Thyroid gland (tissue), 4 donors: Measurements from ENCODE around the gene KRTAP5-2. TPM values are rescaled to one million over a fixed set of nuclear protein-coding genes. Genes with fewer than 3 reads are reported as not detected.

ENCODE experiments used
- DNase-seq, 2 donors: peaks; one replicate each; pipeline ENCODE4 v3.0.0-alpha.2; 2019
- H3K27ac ChIP-seq, 3 donors: fragments of 200-600 bp; sonication (generic); 1 replicate in 2 of 3; 2 replicates in 1 of 3; pipeline ENCODE4 v1.5.1; 2016 to 2019; ENCODE audit warnings: mild to moderate bottlenecking in 1 of 3, moderate library complexity in 1 of 3
- H3K27me3 ChIP-seq: fragments of 200-600 bp; sonication (generic); one replicate; pipeline ENCODE4 v1.5.1; 2019
- H3K36me3 ChIP-seq, 2 donors: fragments of 200-600 bp; sonication (generic); one replicate each; pipeline ENCODE4 v1.5.1; 2016 to 2019
- H3K4me1 ChIP-seq, 2 donors: fragments of 200-600 bp; sonication (generic); one replicate each; pipeline ENCODE4 v1.5.1; 2017 to 2019
- H3K4me3 ChIP-seq, 3 donors: fragments of 200-600 bp; sonication (generic); replicated peaks in 1 of 3; 1 replicate in 2 of 3; 2 replicates in 1 of 3; pipeline ENCODE4 v1.5.1; 2016; ENCODE audit warnings: mild to moderate bottlenecking in 1 of 3
- H3K9me3 ChIP-seq: fragments of 200-600 bp; sonication (generic); one replicate; pipeline ENCODE4 v1.5.1; 2017
- POLR2A ChIP-seq, 2 donors: fragments of 450-650 bp; IDR thresholded peaks; one replicate each; pipeline ENCODE4 v1.6.1; 2017; ENCODE audit warnings: antibody characterized with exemption in 2 of 2, mild to moderate bottlenecking in 2 of 2, moderate library complexity in 1 of 2
- WGBS, 2 donors: methylation state at CpG; one replicate each; pipeline ENCODE4 v1.1.5; 2017; 5-methylcytosine and 5-hydroxymethylcytosine counted together
- intact Hi-C: fragments of 100-400 bp; cut with DNase I; formaldehyde crosslinking; loops from one replicate; pipeline ENCODE4 v1.15.1; 2023
- total RNA-seq, 4 donors: library from RNA; depleted of rRNA; stranded (reverse); fragments of >200 nt; gene quantifications; one replicate each; pipeline ENCODE4 v1.2.3, GENCODE V29; 2016
- TF ChIP-seq, protein P1 (sequence below), 6 experiments: fragments of 200-600 bp in 3 of 6; fragments of 450-650 bp in 3 of 6; sonication (generic) in 3 of 6; IDR thresholded peaks; one replicate each; pipeline ENCODE4 v1.5.1; 2016 to 2019; ENCODE audit warnings: antibody characterized with exemption in 6 of 6, mild to moderate bottlenecking in 2 of 6, inconsistent platforms in 1 of 6, moderate library complexity in 1 of 6

The KRTAP5-2 gene
- total RNA-seq, 4 donors from 2014 or later: not detected

DNA sequence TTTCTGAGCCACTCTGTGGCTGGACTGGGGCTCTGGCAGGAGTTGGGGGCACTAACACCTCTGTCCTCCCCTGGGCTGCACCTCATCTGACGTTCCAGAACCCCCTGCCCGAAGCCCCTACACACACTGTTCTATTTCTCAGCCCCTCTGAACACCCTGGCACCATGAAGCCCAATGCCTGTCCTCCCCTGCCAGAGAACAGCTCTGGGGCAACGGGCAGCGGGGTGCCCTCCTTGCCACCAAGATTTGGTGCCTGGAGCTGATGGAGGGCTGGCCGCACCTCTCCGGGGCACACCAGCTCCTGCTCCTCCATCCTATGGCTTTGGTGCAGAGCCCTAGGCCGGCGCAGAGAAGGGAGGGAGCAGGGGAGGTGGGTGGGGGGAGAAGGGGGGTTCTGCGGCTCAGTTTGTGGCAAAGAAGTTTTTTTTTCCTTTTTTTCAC is 42.4 kb downstream of the KRTAP5-2 start:
- no peak overlapping the region for H3K27ac ChIP-seq
- no peak overlapping the region for H3K4me3 ChIP-seq
- no peaks in the 10 kb centered on the region for H3K9me3 ChIP-seq
- DNase-seq: no peak
- TF ChIP-seq, protein P1, sequence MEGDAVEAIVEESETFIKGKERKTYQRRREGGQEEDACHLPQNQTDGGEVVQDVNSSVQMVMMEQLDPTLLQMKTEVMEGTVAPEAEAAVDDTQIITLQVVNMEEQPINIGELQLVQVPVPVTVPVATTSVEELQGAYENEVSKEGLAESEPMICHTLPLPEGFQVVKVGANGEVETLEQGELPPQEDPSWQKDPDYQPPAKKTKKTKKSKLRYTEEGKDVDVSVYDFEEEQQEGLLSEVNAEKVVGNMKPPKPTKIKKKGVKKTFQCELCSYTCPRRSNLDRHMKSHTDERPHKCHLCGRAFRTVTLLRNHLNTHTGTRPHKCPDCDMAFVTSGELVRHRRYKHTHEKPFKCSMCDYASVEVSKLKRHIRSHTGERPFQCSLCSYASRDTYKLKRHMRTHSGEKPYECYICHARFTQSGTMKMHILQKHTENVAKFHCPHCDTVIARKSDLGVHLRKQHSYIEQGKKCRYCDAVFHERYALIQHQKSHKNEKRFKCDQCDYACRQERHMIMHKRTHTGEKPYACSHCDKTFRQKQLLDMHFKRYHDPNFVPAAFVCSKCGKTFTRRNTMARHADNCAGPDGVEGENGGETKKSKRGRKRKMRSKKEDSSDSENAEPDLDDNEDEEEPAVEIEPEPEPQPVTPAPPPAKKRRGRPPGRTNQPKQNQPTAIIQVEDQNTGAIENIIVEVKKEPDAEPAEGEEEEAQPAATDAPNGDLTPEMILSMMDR (IDR thresholded peaks at IDR 0.05): no peak
- no peak for TF ChIP-seq POLR2A (IDR thresholded peaks at IDR 0.05)
- peaks cover 5 to 9% of the 10 kb centered on the region in 2 donors for H3K36me3 ChIP-seq
- H3K27me3 ChIP-seq: no peaks in the 10 kb centered on the region
- intact Hi-C loops: no loop called here
- WGBS, 2 donors: 75 to 95% methylated on average over 5 to 7 of the region's 9 CpGs
- H3K4me1 ChIP-seq: peaks cover 16 to 43% of the 10 kb centered on the region in 2 donors

DNA sequence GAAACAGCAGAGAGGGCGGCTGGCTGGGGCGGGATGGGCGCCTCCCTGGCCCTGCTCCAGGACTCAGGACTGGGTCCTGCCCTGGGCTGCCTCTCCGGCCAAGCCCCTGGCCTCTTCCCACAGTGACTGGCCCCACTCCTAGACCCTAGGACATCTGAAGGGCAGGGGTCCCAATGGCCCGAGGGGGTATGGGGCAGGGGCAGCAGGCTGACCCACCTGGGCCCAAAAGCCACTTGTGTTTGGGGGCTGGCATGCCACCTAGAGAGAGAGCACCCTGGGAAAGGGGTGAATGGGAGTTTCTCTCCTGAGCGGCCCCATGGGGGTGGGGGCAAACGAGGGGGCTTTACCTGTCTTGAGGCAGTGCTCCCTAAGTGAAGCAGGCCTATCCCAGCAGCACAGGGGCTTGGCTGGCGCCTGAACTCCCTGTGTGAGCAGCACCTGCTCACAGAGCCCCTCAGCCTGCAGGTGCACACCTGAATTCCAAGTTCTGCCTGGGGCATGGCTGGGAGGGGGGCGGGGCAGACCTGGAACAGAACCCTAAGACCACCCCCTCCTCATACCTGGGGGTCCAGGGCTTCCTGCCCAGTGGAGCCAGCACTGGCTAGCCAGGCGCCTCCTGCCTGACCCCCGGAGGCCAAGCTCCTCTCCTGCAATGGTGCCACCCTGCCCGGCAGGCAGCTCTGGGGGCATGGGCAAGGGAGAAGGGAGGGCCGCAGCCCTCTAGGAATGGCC is 42.9 kb downstream of the KRTAP5-2 start:
- Histone ChIP-seq H3K4me1 (peaks cover 16 to 43% of the 10 kb centered on the region in 2 donors), H3K27me3 (no peaks in the 10 kb centered on the region), H3K9me3 (no peaks in the 10 kb centered on the region), H3K4me3 (no peak overlapping the region), H3K27ac (no peak overlapping the region), H3K36me3 (peaks cover 5 to 9% of the 10 kb centered on the region in 2 donors)
- no peak for DNase-seq
- 68 to 81% methylated on average over 6 to 7 of the region's 13 CpGs for WGBS, 2 donors
- intact Hi-C loops: no loop called here
- TF ChIP-seq POLR2A (IDR thresholded peaks at IDR 0.05): no peak
- TF ChIP-seq, protein P1 (IDR thresholded peaks at IDR 0.05): no peak

DNA sequence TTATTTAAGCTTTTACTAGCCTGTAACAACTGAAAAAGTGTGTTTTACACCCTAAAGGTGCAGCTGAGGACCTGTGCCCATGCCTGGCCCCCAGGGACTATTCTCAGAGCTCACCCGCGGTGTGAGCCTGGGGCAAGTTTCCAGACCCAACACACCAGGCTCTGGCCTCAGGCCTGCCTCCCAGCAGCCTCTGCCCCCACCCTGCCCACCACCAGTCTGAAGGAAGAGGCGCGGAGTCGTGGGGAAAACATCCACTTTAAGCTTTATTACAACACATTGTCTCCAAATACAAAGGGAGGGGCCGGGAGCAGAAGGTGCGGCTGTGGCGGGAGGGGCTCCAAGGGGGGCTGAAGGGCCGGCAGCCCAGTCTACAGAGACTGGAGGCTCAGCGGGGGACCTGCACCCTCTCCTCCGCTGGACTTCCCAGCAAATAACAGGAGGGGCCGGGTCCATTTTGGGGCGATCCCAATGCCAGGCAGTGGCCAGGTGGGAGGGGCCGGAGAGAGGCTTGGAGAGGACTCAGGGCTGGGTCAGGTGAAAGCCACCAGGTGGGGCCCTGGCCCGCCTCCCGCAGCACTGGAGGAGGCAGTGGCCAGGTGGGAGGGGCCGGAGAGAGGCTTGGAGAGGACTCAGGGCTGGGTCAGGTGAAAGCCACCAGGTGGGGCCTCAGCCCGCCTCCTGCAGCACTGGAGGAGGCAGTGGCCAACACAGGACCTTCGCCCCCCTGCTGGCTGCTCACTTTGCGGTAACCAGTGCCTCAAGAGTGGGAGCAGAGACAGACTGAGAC is 44.1 kb downstream of the KRTAP5-2 start:
- no peaks in the 10 kb centered on the region for H3K27me3 ChIP-seq
- peaks cover 16 to 36% of the 10 kb centered on the region in 2 donors for H3K4me1 ChIP-seq
- H3K27ac ChIP-seq: peak overlapping the region; percentile 53 to 84 (median 72)
- no peaks in the 10 kb centered on the region for H3K9me3 ChIP-seq
- WGBS, 2 donors: 35 to 39% methylated on average over 12 to 20 of the region's 20 CpGs
- H3K4me3 ChIP-seq: no peak overlapping the region
- peak; percentile 95 to 98 for DNase-seq
- TF ChIP-seq, protein P1 (IDR thresholded peaks at IDR 0.05): peak in 4 of 6 experiments; percentile 30 to 45 (median 38)
- peak in 1 of 2 donors; percentile 36 for TF ChIP-seq POLR2A (IDR thresholded peaks at IDR 0.05)
- peaks cover 5 to 9% of the 10 kb centered on the region in 2 donors for H3K36me3 ChIP-seq
- intact Hi-C loops: no loop called here

DNA sequence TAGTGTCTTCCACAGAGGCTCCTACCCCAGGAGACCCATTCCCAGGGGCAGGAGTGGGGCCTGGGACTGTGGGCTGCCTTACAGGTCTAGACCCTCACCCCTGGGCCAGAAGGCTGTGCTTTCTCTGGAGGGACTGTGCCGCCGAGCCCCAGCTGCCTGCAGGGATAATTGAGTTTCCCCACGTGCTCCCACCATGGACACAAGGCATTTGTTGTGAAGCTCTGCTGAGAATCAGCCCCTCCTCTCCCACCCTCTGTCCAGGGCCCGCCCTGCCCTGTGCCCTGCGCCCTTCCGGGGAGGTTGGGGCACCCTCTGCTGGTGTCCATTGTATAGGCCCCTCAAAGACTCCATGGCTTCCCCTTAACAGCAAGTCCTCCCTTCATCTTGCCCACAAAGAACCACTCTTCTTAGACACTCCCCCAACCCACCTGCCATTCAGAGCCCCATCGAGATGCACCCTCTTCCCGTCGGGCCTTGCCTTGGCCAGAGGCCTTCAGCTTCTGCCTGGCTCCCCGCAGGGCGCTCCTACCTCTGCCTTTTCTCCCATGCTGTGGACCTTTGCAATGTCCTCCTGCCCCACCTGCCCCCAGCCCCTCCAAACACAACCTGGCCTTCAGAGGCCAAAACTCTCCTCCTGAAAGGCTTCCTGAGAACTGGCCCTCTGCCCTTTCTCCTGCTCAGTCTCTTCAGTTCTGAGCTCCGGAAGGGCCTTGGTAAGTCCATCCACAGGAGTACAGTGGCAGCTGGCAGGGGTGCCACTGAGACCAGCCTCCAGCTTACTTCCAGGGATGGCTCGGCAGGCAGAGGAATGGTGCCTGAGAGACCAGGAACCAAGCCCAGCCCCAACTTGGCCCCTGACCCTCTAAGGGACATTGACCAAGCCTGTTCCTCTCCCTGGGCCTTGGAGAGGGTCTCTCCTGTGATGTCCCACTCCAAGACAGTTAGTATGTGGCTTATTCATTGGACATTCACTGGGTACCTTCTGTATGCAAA is 48.5 kb downstream of the KRTAP5-2 start:
- Histone ChIP-seq H3K9me3 (no peaks in the 10 kb centered on the region), H3K4me1 (peaks cover 21 to 49% of the 10 kb centered on the region in 2 donors), H3K27ac (peak overlapping the region; percentile 84 to 93 (median 88)), H3K27me3 (no peaks in the 10 kb centered on the region), H3K4me3 (no peak overlapping the region), H3K36me3 (no peaks in the 10 kb centered on the region)
- DNase-seq: no peak
- WGBS, 2 donors: 81 to 96% methylated on average over 13 of the region's 13 CpGs
- intact Hi-C loops: loop anchor here (10.0 kb wide), 1 partner anchor 75 kb away; the partner anchor contains the start of genes KRTAP5-4 and KRTAP5-5
- TF ChIP-seq, protein P1 (IDR thresholded peaks at IDR 0.05): no peak
- no peak for TF ChIP-seq POLR2A (IDR thresholded peaks at IDR 0.05)
